ENCODE data around the gene FGB. TPM values are rescaled to one million over a fixed set of nuclear protein-coding genes. Genes with fewer than 3 reads are reported as not detected.
A peak's percentile ranks its signal among the peaks of the same experiment; 100 is the strongest.

FGB gene
- total and polyA plus RNA-seq, 2 of the 13 experiments (the other 11 are each of a cell fraction or from before 2014, with no cell fraction given): 226 to 784 TPM

DNA sequence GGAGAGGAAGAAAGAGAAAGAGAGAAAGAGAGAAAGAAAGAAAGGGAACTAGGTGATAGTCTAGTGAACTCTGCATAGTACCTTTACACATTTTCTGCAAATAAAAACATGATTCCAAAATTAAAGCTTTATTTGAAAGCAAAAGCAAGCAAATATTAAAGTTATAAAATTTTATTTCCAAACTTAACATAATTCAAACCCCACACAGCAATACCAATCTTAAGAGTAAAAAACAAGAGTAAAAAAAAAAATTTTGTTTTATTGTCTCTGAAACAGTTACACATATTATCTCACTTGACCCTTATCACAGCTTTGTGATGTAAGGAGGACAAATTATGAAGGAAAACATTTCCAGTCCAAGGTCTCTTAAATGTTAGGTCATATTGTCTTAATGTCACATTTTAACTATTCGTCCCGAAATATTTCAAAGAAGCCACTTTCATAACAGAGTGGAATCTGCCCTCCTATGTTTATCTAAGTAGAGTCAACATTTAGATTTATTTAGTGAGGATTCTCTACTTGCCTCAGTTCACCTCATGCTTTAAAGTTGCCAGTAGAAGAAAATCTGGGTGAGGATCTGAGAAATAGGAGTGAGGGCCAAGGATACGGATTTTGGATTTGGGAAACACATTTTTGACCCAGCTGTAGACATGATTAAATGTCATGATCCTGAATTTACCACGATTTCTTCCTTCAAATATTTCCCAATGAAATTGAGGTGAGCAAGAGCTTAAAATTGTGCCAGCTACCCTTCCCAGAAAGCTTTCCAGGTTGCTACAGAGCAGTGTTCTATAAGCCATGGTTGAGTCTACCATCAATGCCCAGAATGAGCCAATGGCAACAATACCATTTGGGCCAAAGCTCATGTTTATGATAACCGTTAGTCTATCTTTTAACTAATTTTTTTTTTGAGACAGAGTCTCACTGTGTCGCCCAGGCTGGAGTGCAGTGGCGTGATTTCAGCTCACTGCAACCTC lies 35.3 kb downstream of the FGB start (continued):
- TF ChIP-seq USF2 (IDR thresholded peaks at IDR 0.05; ENCODE audit: low read depth, low read length) (no peak), USF2 (CRISPR knock-in tag; IDR thresholded peaks at IDR 0.05; ENCODE audit: borderline replicate concordance) (no peak), ZFX (CRISPR knock-in tag; IDR thresholded peaks at IDR 0.05; ENCODE audit: low read depth) (no peak), TIGD3 (CRISPR knock-in tag; IDR thresholded peaks at IDR 0.05; ENCODE audit: borderline replicate concordance) (no peak), FOXC1 (CRISPR knock-in tag; IDR thresholded peaks at IDR 0.05; ENCODE audit: borderline replicate concordance) (no peak), ZNF503 (CRISPR knock-in tag; IDR thresholded peaks at IDR 0.05) (peak; percentile 97), ZNF24 (IDR thresholded peaks at IDR 0.05) (peak; percentile 61; the same call in 1 of the 2 replicates), ONECUT2 (CRISPR knock-in tag; IDR thresholded peaks at IDR 0.05) (0 out of 2 replicates have a peak, but pooled peaks have one; percentile 21), ZKSCAN1 (IDR thresholded peaks at IDR 0.05; ENCODE audit: low read length) (no peak), NBN (conservative IDR thresholded peaks at IDR 0.05) (no peak), IKZF1 (IDR thresholded peaks at IDR 0.05) (no peak), MTERF4 (CRISPR knock-in tag; IDR thresholded peaks at IDR 0.05) (no peak), ZNF382 (CRISPR knock-in tag; IDR thresholded peaks at IDR 0.05; ENCODE audit: borderline replicate concordance) (no peak), SUZ12 (IDR thresholded peaks at IDR 0.05; ENCODE audit: low read depth, low read length) (no peak), ATF1 (CRISPR knock-in tag; IDR thresholded peaks at IDR 0.05) (peak; percentile 75; the same call in 1 of the 2 replicates), ZNF101 (CRISPR knock-in tag; IDR thresholded peaks at IDR 0.05; ENCODE audit: borderline replicate concordance, low read depth) (peak; percentile 46; the same call in 1 of the 2 replicates), ZNF414 (CRISPR knock-in tag; IDR thresholded peaks at IDR 0.05) (no peak), TBL1XR1 (IDR thresholded peaks at IDR 0.05; ENCODE audit: borderline replicate concordance, low read length, partially characterized antibody) (peak; percentile 98)
- TF ChIP-seq, protein P1, sequence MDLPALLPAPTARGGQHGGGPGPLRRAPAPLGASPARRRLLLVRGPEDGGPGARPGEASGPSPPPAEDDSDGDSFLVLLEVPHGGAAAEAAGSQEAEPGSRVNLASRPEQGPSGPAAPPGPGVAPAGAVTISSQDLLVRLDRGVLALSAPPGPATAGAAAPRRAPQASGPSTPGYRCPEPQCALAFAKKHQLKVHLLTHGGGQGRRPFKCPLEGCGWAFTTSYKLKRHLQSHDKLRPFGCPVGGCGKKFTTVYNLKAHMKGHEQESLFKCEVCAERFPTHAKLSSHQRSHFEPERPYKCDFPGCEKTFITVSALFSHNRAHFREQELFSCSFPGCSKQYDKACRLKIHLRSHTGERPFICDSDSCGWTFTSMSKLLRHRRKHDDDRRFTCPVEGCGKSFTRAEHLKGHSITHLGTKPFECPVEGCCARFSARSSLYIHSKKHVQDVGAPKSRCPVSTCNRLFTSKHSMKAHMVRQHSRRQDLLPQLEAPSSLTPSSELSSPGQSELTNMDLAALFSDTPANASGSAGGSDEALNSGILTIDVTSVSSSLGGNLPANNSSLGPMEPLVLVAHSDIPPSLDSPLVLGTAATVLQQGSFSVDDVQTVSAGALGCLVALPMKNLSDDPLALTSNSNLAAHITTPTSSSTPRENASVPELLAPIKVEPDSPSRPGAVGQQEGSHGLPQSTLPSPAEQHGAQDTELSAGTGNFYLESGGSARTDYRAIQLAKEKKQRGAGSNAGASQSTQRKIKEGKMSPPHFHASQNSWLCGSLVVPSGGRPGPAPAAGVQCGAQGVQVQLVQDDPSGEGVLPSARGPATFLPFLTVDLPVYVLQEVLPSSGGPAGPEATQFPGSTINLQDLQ (CRISPR knock-in tag; IDR thresholded peaks at IDR 0.05): no peak
